NCI-H2081 treated with DMSO at 0.1 percent for 48 hours (cell line): ENCODE measurements around the gene RPTOR.

Source experiments
- DNase-seq: peaks from one replicate; lab custom pipeline; 2025; lab: John Stamatoyannopoulos, UW

Gene RPTOR

GRCh38 chr17:80879723-80880647, 335.3 kb downstream of the RPTOR start:
- DNase-seq: no peak

GRCh38 chr17:80880648-80880985, 336.0 kb downstream of the RPTOR start:
- DNase-seq: no peak

- DNase-seq: no peak
These were observed 336.7 kb downstream of the RPTOR start for GRCh38 chr17:80881306-80881705.

- DNase-seq: no peak
These were observed 337.7 kb downstream of the RPTOR start for GRCh38 chr17:80882323-80882722.

GRCh38 chr17:80882926-80883685, 338.5 kb downstream of the RPTOR start:
- DNase-seq: no peak

GRCh38 chr17:80883831-80884735, 339.4 kb downstream of the RPTOR start:
- DNase-seq: no peak

- no peak for DNase-seq
These were observed 340.2 kb downstream of the RPTOR start for GRCh38 chr17:80884811-80885210.

GRCh38 chr17:80885947-80886582, 341.4 kb downstream of the RPTOR start:
- DNase-seq: no peak

- DNase-seq: no peak
These were observed 342.3 kb downstream of the RPTOR start for GRCh38 chr17:80886641-80887573.

- no peak for DNase-seq
These were observed 343.1 kb downstream of the RPTOR start for GRCh38 chr17:80887639-80888175.

- no peak for DNase-seq
These were observed 343.9 kb downstream of the RPTOR start for GRCh38 chr17:80888276-80889160.

- no peak for DNase-seq
These were observed 344.9 kb downstream of the RPTOR start for GRCh38 chr17:80889231-80890195.

GRCh38 chr17:80890196-80890920, 345.7 kb downstream of the RPTOR start:
- no peak for DNase-seq

- DNase-seq: no peak
These were observed 346.3 kb downstream of the RPTOR start for GRCh38 chr17:80890921-80891396.

- DNase-seq: no peak
These were observed 346.9 kb downstream of the RPTOR start for GRCh38 chr17:80891397-80892018.

GRCh38 chr17:80892019-80892855, 347.6 kb downstream of the RPTOR start:
- DNase-seq: no peak
